HEK293 (cell line): ENCODE data around the gene STARD9.

Source experiments
- CTCF ChIA-PET: fragments of 350-600 bp; formaldehyde crosslinking; extraction: SDS; loops from one replicate; lab custom pipeline; 2021; ENCODE audit warnings: antibody characterized with exemption; lab: Yijun Ruan, JAX
- POLR2A ChIA-PET: fragments of 300-600 bp; formaldehyde crosslinking; extraction: SDS; loops from one replicate; lab custom pipeline; 2020; ENCODE audit warnings: antibody characterized with exemption, inconsistent platforms; lab: Yijun Ruan, JAX
- H3K27ac ChIP-seq: fragments of 200-500 bp; sonication (Bioruptor generic); 2 replicates; pipeline ENCODE4 v1.5.1; 2014; ENCODE audit warnings: low read depth, low read length, control low read depth, inconsistent platforms; ENCODE audit errors: extremely low read depth
- H3K36me3 ChIP-seq, 2 experiments: fragments of 200-500 bp in 1 of 2; sonication (Bioruptor generic) in 1 of 2; 1 replicate in 1 of 2; 2 replicates in 1 of 2; pipeline ENCODE4 v1.5.1; 2014 to 2017; ENCODE audit warnings: inconsistent platforms in 2 of 2, low read length in 2 of 2; ENCODE audit not compliant: control insufficient read depth in 2 of 2, insufficient read depth in 1 of 2
- H3K4me1 ChIP-seq: fragments of 200-500 bp; sonication (Bioruptor generic); 2 replicates; pipeline ENCODE4 v1.5.1; 2014; ENCODE audit warnings: mild to moderate bottlenecking, low read length, inconsistent platforms; ENCODE audit not compliant: control insufficient read depth, insufficient read depth
- H3K4me3 ChIP-seq: 2 replicates; pipeline ENCODE4 v1.5.1; 2011; ENCODE audit warnings: low read depth, mild to moderate bottlenecking, control low read depth, low read length, moderate library complexity
- H3K9me3 ChIP-seq: fragments of 200-500 bp; sonication (Bioruptor generic); 2 replicates; pipeline ENCODE4 v1.5.1; 2014; ENCODE audit warnings: low read depth, low read length, inconsistent platforms; ENCODE audit not compliant: control insufficient read depth, insufficient read depth
- GLI2 ChIP-seq: fragments of 450-650 bp; formaldehyde crosslinking; IDR thresholded peaks from 2 replicates; pipeline ENCODE4; 2017; ENCODE audit warnings: missing biosample characterization, missing genetic modification characterization, low read depth, borderline replicate concordance
- IKZF3 ChIP-seq: fragments of 450-650 bp; IDR thresholded peaks from 2 replicates; pipeline ENCODE4 v1.5.0; 2018; ENCODE audit warnings: missing biosample characterization, mild to moderate bottlenecking, missing genetic modification characterization, moderate library complexity
- KLF16 ChIP-seq: fragments of 450-650 bp; formaldehyde crosslinking; IDR thresholded peaks from 2 replicates; pipeline ENCODE4 v1.5.1; 2017; ENCODE audit warnings: missing biosample characterization, missing genetic modification characterization
- MYNN ChIP-seq: fragments of 450-650 bp; formaldehyde crosslinking; IDR thresholded peaks from 2 replicates; pipeline ENCODE4 v1.5.1; 2016; ENCODE audit warnings: missing biosample characterization, missing genetic modification characterization, borderline replicate concordance
- PRDM1 ChIP-seq: fragments of 450-650 bp; formaldehyde crosslinking; IDR thresholded peaks from 2 replicates; pipeline ENCODE4; 2016; ENCODE audit warnings: missing biosample characterization, missing genetic modification characterization
- SP3 ChIP-seq: fragments of 450-650 bp; formaldehyde crosslinking; IDR thresholded peaks from 2 replicates; pipeline ENCODE4 v1.5.1; 2016; ENCODE audit warnings: missing biosample characterization, missing genetic modification characterization
- ZEB2 ChIP-seq: fragments of 450-650 bp; formaldehyde crosslinking; IDR thresholded peaks from 2 replicates; pipeline ENCODE4 v1.5.1; 2016; ENCODE audit warnings: missing biosample characterization, missing genetic modification characterization
- ZNF155 ChIP-seq: fragments of 450-650 bp; formaldehyde crosslinking; IDR thresholded peaks from 2 replicates; pipeline ENCODE4 v1.5.1; 2016; ENCODE audit warnings: missing biosample characterization, missing genetic modification characterization
- ZNF175 ChIP-seq: fragments of 450-650 bp; formaldehyde crosslinking; IDR thresholded peaks from 2 replicates; pipeline ENCODE4 v1.5.1; 2016; ENCODE audit warnings: missing biosample characterization, missing genetic modification characterization
- ZNF555 ChIP-seq: fragments of 450-650 bp; formaldehyde crosslinking; conservative IDR thresholded peaks from 2 replicates; pipeline ENCODE4 v1.5.1; 2017; ENCODE audit warnings: missing biosample characterization, mild to moderate bottlenecking, missing genetic modification characterization, inconsistent platforms
- ZNF626 ChIP-seq: fragments of 450-650 bp; sonication (Bioruptor Pico); formaldehyde crosslinking; IDR thresholded peaks from 2 replicates; pipeline ENCODE4 v1.5.1; 2018; ENCODE audit warnings: missing biosample characterization, missing genetic modification characterization, inconsistent platforms
- ZNF654 ChIP-seq: fragments of 450-650 bp; formaldehyde crosslinking; IDR thresholded peaks from 2 replicates; pipeline ENCODE4 v1.5.1; 2016; ENCODE audit warnings: low read depth, missing biosample characterization, missing genetic modification characterization
- ZNF785 ChIP-seq: fragments of 450-650 bp; formaldehyde crosslinking; IDR thresholded peaks from 2 replicates; pipeline ENCODE4 v1.5.1; 2016; ENCODE audit warnings: missing biosample characterization, missing genetic modification characterization
- TF ChIP-seq, protein P1 (sequence below): fragments of 450-650 bp; formaldehyde crosslinking; IDR thresholded peaks from 2 replicates; pipeline ENCODE4 v1.5.1; 2016; ENCODE audit warnings: missing biosample characterization, missing genetic modification characterization
- TF ChIP-seq, protein P2 (sequence below): fragments of 450-650 bp; formaldehyde crosslinking; optimal IDR thresholded peaks from 2 replicates; pipeline ENCODE3; 2016; ENCODE audit warnings: missing biosample characterization, mild to moderate bottlenecking, missing genetic modification characterization

The STARD9 gene

DNA sequence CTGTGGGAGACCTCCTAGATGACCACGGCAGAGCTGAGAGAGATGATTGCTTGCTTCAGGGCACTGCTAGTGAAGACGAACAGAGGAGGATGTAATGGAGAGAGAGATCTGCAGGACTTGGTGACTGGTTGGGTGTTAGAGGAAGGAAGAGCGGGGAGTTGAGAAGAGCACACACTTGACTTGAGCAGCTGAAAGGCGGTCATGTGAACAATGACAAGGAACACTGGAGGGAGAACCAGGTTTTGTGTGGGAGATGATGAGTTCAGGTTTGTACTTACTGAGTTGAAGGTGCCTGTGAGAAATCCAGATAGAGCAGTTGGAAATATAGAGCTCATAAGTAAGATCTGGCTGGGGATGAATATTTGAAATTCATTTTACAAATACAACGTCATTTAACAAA, 121.2 kb downstream of the STARD9 start:
- no peak for TF ChIP-seq ZNF785 (tag by site-specific recombination)
- TF ChIP-seq ZNF555 (tag by site-specific recombination) = no peak
- no peak for TF ChIP-seq ZNF175
- no peak for TF ChIP-seq PRDM1 (tag by site-specific recombination)
- no peak for TF ChIP-seq ZNF626 (tag by site-specific recombination)
- no peak for TF ChIP-seq ZEB2
- H3K4me3 ChIP-seq = no peak overlapping the region
- H3K9me3 ChIP-seq = no peaks in the 10 kb centered on the region
- ChIA-PET CTCF (no interaction called here), POLR2A (no interaction called here)
- peaks cover 0 to 27% of the 10 kb centered on the region in 2 experiments; a peak in 2 of 3 replicates for H3K36me3 ChIP-seq
- H3K4me1 ChIP-seq = no peaks in the 10 kb centered on the region
- H3K27ac ChIP-seq = no peak overlapping the region

DNA sequence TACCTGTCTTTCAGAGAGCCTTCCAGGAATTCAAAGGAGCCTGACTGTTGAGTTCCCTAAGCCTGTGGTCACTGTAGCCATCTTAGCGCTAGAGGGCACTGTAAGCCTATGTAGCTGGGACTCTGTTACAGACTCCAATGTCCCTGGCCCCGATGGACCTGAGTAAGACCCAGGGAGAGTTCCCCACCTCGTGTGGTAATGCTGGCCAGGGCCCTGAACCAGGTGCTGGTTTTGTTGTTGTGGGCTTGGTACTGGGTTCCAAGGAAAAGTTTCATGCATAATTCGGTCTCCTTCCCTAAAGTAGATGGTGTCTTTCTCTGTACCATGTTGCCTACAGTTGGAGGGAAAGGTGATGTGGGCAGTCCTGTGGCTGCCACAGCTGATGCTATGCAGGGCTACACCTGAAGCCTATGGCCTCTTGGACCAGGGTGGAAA, 129.1 kb downstream of the STARD9 start:
- TF ChIP-seq IKZF3 (no peak), ZNF155 (tag by site-specific recombination) (no peak), ZNF654 (peak; percentile 74)
- TF ChIP-seq, protein P1, sequence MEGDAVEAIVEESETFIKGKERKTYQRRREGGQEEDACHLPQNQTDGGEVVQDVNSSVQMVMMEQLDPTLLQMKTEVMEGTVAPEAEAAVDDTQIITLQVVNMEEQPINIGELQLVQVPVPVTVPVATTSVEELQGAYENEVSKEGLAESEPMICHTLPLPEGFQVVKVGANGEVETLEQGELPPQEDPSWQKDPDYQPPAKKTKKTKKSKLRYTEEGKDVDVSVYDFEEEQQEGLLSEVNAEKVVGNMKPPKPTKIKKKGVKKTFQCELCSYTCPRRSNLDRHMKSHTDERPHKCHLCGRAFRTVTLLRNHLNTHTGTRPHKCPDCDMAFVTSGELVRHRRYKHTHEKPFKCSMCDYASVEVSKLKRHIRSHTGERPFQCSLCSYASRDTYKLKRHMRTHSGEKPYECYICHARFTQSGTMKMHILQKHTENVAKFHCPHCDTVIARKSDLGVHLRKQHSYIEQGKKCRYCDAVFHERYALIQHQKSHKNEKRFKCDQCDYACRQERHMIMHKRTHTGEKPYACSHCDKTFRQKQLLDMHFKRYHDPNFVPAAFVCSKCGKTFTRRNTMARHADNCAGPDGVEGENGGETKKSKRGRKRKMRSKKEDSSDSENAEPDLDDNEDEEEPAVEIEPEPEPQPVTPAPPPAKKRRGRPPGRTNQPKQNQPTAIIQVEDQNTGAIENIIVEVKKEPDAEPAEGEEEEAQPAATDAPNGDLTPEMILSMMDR (tag by site-specific recombination) = peak; percentile 30; the same call in 1 of the 2 replicates
- CTCF ChIA-PET = interaction anchor here (0.6 to 2.3 kb wide), 8 partner anchors 9 to 649 kb away, joined by 3 to 10 read pairs (median 4); no protein-coding TSS in a partner anchor
- Histone ChIP-seq H3K36me3 (no peaks in the 10 kb centered on the region; a peak in 1 of 3 replicates), H3K27ac (no peak overlapping the region), H3K4me3 (no peak overlapping the region), H3K9me3 (no peaks in the 10 kb centered on the region), H3K4me1 (no peaks in the 10 kb centered on the region)
- POLR2A ChIA-PET = no interaction called here

DNA sequence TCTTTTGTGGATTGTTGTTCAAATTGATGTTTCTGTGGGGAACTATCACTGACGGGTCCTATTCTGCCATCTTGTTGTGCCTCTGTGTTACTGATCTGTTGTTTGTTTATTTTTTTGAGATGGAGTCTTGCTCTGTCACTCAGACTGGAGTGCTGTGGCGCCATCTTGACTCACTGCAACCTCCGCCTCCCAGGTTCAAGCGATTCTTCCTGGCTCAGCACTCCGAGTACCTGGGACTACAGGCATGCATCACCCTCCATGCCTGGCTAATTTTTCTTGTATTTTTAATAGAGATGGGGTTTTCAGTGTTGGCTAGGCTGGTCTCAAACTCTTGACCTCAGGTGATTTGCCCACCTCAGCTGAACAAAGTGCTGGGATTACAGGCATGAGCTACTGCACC, 129.9 kb downstream of the STARD9 start:
- ChIA-PET POLR2A (no interaction called here), CTCF (interaction anchor here (0.7 to 2.3 kb wide), 4 partner anchors 8 to 221 kb away, joined by 3 to 10 read pairs (median 4); no protein-coding TSS in a partner anchor)

DNA sequence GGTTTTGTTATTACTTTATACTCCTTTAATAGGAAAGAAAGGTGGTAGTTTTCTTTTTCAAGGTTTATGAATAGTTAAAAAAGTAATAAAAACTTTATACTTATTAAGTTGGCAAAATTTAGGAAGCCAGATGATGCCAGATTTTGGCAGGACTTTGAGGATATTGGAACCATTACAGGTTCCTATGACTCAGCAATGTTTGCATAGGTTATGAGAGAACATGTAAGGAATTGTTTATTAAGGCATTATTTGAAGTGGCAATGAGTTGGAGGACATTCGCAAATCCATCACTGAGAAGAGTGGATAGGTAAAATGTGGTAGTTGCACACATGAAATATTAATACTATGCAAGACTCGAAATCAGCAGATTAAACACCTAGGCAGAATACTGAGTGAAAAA, 131.7 kb downstream of the STARD9 start:
- H3K27ac ChIP-seq = no peak overlapping the region
- TF ChIP-seq MYNN = no peak
- TF ChIP-seq, protein P2, sequence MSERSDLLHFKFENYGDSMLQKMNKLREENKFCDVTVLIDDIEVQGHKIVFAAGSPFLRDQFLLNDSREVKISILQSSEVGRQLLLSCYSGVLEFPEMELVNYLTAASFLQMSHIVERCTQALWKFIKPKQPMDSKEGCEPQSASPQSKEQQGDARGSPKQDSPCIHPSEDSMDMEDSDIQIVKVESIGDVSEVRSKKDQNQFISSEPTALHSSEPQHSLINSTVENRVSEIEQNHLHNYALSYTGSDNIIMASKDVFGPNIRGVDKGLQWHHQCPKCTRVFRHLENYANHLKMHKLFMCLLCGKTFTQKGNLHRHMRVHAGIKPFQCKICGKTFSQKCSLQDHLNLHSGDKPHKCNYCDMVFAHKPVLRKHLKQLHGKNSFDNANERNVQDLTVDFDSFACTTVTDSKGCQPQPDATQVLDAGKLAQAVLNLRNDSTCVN (tag by site-specific recombination) = no peak
- CTCF ChIA-PET = interaction anchor here (0.7 to 2.3 kb wide), 2 partner anchors 10 to 220 kb away, joined by 3 to 10 read pairs; no protein-coding TSS in a partner anchor
- H3K36me3 ChIP-seq = no peaks in the 10 kb centered on the region; a peak in 1 of 3 replicates
- H3K4me1 ChIP-seq = no peaks in the 10 kb centered on the region
- H3K9me3 ChIP-seq = no peaks in the 10 kb centered on the region
- no peak overlapping the region for H3K4me3 ChIP-seq
- POLR2A ChIA-PET = no interaction called here

More for the DNA sequence above, 129.9 kb downstream of the STARD9 start:
- H3K36me3 ChIP-seq = no peaks in the 10 kb centered on the region; a peak in 1 of 3 replicates
- H3K27ac ChIP-seq = no peak overlapping the region
- H3K4me1 ChIP-seq = no peaks in the 10 kb centered on the region
- H3K4me3 ChIP-seq = no peak overlapping the region
- no peak for TF ChIP-seq GLI2 (tag by site-specific recombination)
- TF ChIP-seq KLF16 (tag by site-specific recombination) = no peak
- no peak for TF ChIP-seq SP3 (tag by site-specific recombination)
- H3K9me3 ChIP-seq = no peaks in the 10 kb centered on the region
